Neuronal stem cell (in vitro differentiated cells): ENCODE results near the gene REV3L.

Experiments
- DNase-seq: peaks from one replicate; pipeline ENCODE4 v3.0.0-alpha.2; 2013; ENCODE audit warnings: low spot score
- H2AFZ ChIP-seq: one replicate; pipeline ENCODE4 v1.6.1; 2013; ENCODE audit warnings: mild to moderate bottlenecking, low read length, inconsistent platforms
- H2AK5ac ChIP-seq: 2 replicates; pipeline ENCODE4 v1.6.1; 2013; ENCODE audit warnings: low read depth, mild to moderate bottlenecking, inconsistent platforms, low read length, moderate library complexity, mixed read lengths
- H2BK120ac ChIP-seq: 2 replicates; pipeline ENCODE4 v1.6.1; 2013; ENCODE audit warnings: low read depth, mild to moderate bottlenecking, inconsistent platforms, low read length, moderate library complexity, mixed read lengths
- H2BK12ac ChIP-seq: one replicate; pipeline ENCODE4 v1.6.1; 2013; ENCODE audit warnings: low read length, inconsistent platforms
- H2BK15ac ChIP-seq: 2 replicates; pipeline ENCODE4 v1.6.1; 2013; ENCODE audit warnings: mild to moderate bottlenecking, low read length, inconsistent platforms, mixed read lengths
- H2BK5ac ChIP-seq: one replicate; pipeline ENCODE4 v1.6.1; 2013; ENCODE audit warnings: inconsistent platforms, mild to moderate bottlenecking, low read length, moderate library complexity
- H3K14ac ChIP-seq: one replicate; pipeline ENCODE4 v1.6.1; 2013; ENCODE audit warnings: low read length, inconsistent platforms
- H3K18ac ChIP-seq: 2 replicates; pipeline ENCODE4 v1.6.1; 2013; ENCODE audit warnings: low read length, inconsistent platforms
- H3K23ac ChIP-seq: 2 replicates; pipeline ENCODE4 v1.6.1; 2013; ENCODE audit warnings: low read depth, mild to moderate bottlenecking, mixed read lengths, low read length, inconsistent platforms; ENCODE audit not compliant: poor library complexity
- H3K27ac ChIP-seq: replicated peaks from 3 replicates; pipeline ENCODE4 v1.5.1; 2013; ENCODE audit warnings: low read length, inconsistent platforms
- H3K27me3 ChIP-seq, 3 experiments: 2 replicates each; pipeline ENCODE4 v1.6.1; 2013; ENCODE audit warnings: low read length in 3 of 3, mild to moderate bottlenecking in 2 of 3, inconsistent platforms in 1 of 3, low read depth in 1 of 3, mixed read lengths in 1 of 3, moderate library complexity in 1 of 3; ENCODE audit not compliant: control insufficient read depth in 3 of 3, insufficient read depth in 3 of 3
- H3K36me3 ChIP-seq, 2 donors: replicated peaks in 1 of 2; 2 replicates each; pipeline ENCODE4 v1.6.1; 2013; ENCODE audit warnings: low read length in 2 of 2; ENCODE audit not compliant: control insufficient read depth in 2 of 2, insufficient read depth in 2 of 2
- H3K4ac ChIP-seq: 2 replicates; pipeline ENCODE4 v1.6.1; 2013; ENCODE audit warnings: inconsistent platforms, mild to moderate bottlenecking, low read length, moderate library complexity
- H3K4me1 ChIP-seq, 2 donors: 1 replicate in 1 of 2; 2 replicates in 1 of 2; pipeline ENCODE4 v1.6.1; 2013; ENCODE audit warnings: low read length in 2 of 2, low read depth in 1 of 2; ENCODE audit not compliant: control insufficient read depth in 2 of 2, insufficient read depth in 1 of 2
- H3K4me2 ChIP-seq: one replicate; pipeline ENCODE4 v1.6.1; 2013; ENCODE audit warnings: mild to moderate bottlenecking, low read length, inconsistent platforms; ENCODE audit not compliant: insufficient read depth, poor library complexity, severe bottlenecking
- H3K4me3 ChIP-seq, 2 donors: 2 replicates each; pipeline ENCODE4 v1.5.1; 2013; ENCODE audit warnings: low read length in 2 of 2, mild to moderate bottlenecking in 2 of 2, inconsistent platforms in 1 of 2, moderate library complexity in 1 of 2
- H3K79me1 ChIP-seq: one replicate; pipeline ENCODE4 v1.6.1; 2013; ENCODE audit warnings: low read depth, mild to moderate bottlenecking, inconsistent platforms, low read length, moderate library complexity
- H3K9ac ChIP-seq: one replicate; pipeline ENCODE4 v1.6.1; 2013; ENCODE audit warnings: mild to moderate bottlenecking, low read depth, low read length, inconsistent platforms; ENCODE audit not compliant: poor library complexity
- H3K9me3 ChIP-seq, 2 donors: replicated peaks in 1 of 2; 2 replicates each; pipeline versions ENCODE3 to v1.6.1; 2013; ENCODE audit warnings: low read length in 2 of 2, mild to moderate bottlenecking in 2 of 2, inconsistent platforms in 1 of 2, low read depth in 1 of 2, mixed read lengths in 1 of 2, moderate library complexity in 1 of 2; ENCODE audit not compliant: control insufficient read depth in 2 of 2, insufficient read depth in 1 of 2
- H4K8ac ChIP-seq: one replicate; pipeline ENCODE4 v1.6.1; 2013; ENCODE audit warnings: low read depth, mild to moderate bottlenecking, inconsistent platforms, low read length, moderate library complexity
- H4K91ac ChIP-seq: one replicate; pipeline ENCODE4 v1.6.1; 2013; ENCODE audit warnings: low read length, low read depth, mild to moderate bottlenecking, inconsistent platforms; ENCODE audit not compliant: poor library complexity
- WGBS, 2 donors: extraction: QIAGEN DNeasy Blood & Tissue Kit; methylation state at CpG; one replicate each; pipeline ENCODE4 v1.1.7; 2013; ENCODE audit warnings: missing lambda C conversion rate in 2 of 2, mixed read lengths in 1 of 2; ENCODE audit not compliant: insufficient read length in 2 of 2, insufficient replicate concordance in 1 of 2; ENCODE audit errors: extremely low coverage in 2 of 2; 5-methylcytosine and 5-hydroxymethylcytosine counted together

The REV3L gene

DNA sequence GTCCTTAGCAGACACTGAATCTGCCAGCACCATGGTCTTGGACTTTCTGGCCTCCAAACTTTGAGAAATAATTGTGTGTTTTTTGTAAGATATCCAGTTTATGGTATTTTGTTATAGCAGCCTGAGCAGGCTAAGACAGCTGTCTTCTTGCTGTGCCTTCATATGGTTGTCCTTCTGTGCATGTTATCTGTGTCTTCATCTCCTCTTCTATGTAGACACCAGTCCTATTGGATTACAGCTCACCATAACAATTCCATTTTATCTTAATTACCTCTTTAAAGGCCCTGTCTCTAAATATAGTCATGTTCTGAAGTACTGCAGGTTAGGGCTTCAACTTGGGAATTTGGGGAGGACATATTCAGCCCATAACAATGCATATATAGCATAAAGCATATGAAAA is 44.3 kb upstream of the REV3L start:
- H4K91ac ChIP-seq: no peak overlapping the region
- no peak for DNase-seq
- H3K4me2 ChIP-seq: no peak overlapping the region
- no peak overlapping the region for H4K8ac ChIP-seq
- no peak overlapping the region for H2AFZ ChIP-seq
- no peak overlapping the region for H2BK12ac ChIP-seq
- H2AK5ac ChIP-seq: no peak overlapping the region
- no peak overlapping the region for H3K4me3 ChIP-seq
- no peak overlapping the region for H3K18ac ChIP-seq
- H3K27ac ChIP-seq: no peak overlapping the region
- no peak overlapping the region for H3K4ac ChIP-seq
- H2BK5ac ChIP-seq: no peak overlapping the region
- H3K27me3 ChIP-seq: no peaks in the 10 kb centered on the region
- no peaks in the 10 kb centered on the region for H3K36me3 ChIP-seq
- H3K23ac ChIP-seq: no peak overlapping the region
- H3K9me3 ChIP-seq: peaks cover 0 to 2% of the 10 kb centered on the region in 2 donors
- no peaks in the 10 kb centered on the region for H3K79me1 ChIP-seq
- no peak overlapping the region for H3K14ac ChIP-seq
- no peak overlapping the region for H3K9ac ChIP-seq
- H3K4me1 ChIP-seq: peaks cover 6 to 14% of the 10 kb centered on the region in 2 donors
- no peak overlapping the region for H2BK120ac ChIP-seq
- H2BK15ac ChIP-seq: no peak overlapping the region

DNA sequence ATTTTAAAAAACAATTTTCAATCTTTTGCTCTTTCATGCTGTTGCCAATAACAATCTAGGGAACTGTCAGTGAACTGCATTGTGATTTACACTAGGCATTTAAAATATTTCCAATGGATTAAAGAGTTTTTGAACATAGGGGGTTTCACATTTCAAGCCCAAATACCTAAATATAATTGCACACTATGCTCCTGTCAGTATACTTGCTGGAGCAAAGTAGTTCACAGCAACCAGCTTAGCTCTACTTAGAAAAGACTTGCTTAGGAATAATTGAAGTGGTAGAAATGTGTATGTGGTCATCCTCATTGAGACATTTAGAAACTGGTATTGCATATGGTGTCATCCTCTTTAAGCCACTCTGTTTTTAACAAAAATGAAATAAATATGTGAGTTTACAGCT is 41.7 kb upstream of the REV3L start:
- Histone ChIP-seq H3K4me3 (no peak overlapping the region), H4K91ac (no peak overlapping the region), H3K27ac (no peak overlapping the region), H3K4me1 (peaks cover 6 to 9% of the 10 kb centered on the region in 2 donors), H3K27me3 (no peaks in the 10 kb centered on the region), H3K36me3 (no peaks in the 10 kb centered on the region), H3K4ac (no peak overlapping the region), H3K14ac (no peak overlapping the region), H2BK120ac (no peak overlapping the region), H3K23ac (no peak overlapping the region), H3K9me3 (peaks cover 0 to 26% of the 10 kb centered on the region in 2 donors), H4K8ac (no peak overlapping the region), H2BK5ac (no peak overlapping the region), H3K4me2 (no peak overlapping the region), H2AK5ac (no peak overlapping the region), H3K9ac (no peak overlapping the region), H2BK12ac (no peak overlapping the region), H2AFZ (no peak overlapping the region), H3K18ac (no peak overlapping the region), H2BK15ac (no peak overlapping the region), H3K79me1 (no peaks in the 10 kb centered on the region)
- DNase-seq: no peak

DNA sequence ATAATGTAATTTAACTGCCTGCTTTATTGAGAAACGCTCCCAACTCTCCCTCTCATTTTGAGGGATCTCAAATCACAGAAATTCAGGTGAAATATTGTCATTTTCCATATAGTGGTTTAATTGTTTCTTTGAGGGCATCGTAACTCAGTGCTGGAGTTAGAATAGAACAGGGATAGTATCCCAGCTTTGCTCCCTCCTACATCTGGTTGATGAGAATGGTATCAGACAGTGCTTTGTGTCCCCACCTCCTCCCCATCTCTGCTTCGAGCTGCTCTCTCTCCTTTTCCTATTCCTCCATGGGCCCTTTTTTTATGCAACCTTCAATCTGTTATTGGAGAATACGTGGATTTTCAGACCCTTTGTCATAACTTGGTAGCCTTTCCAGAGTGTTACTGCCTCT is 41.2 kb upstream of the REV3L start:
- Histone ChIP-seq H3K4me3 (no peak overlapping the region), H3K4me2 (no peak overlapping the region), H3K36me3 (no peaks in the 10 kb centered on the region), H3K27ac (no peak overlapping the region), H3K4me1 (peaks cover 6 to 9% of the 10 kb centered on the region in 2 donors), H4K91ac (no peak overlapping the region), H4K8ac (no peak overlapping the region), H2BK12ac (no peak overlapping the region), H3K9me3 (peaks cover 0 to 24% of the 10 kb centered on the region in 2 donors), H2BK120ac (no peak overlapping the region), H2BK15ac (no peak overlapping the region), H2BK5ac (no peak overlapping the region), H3K9ac (no peak overlapping the region), H2AFZ (peak overlapping the region; percentile 0), H3K79me1 (no peaks in the 10 kb centered on the region), H3K14ac (no peak overlapping the region), H3K18ac (no peak overlapping the region), H3K27me3 (no peaks in the 10 kb centered on the region), H2AK5ac (no peak overlapping the region), H3K4ac (no peak overlapping the region), H3K23ac (no peak overlapping the region)
- no peak for DNase-seq
- no CpG with 5 or more reads among the region's 4 CpGs for WGBS, 2 donors

DNA sequence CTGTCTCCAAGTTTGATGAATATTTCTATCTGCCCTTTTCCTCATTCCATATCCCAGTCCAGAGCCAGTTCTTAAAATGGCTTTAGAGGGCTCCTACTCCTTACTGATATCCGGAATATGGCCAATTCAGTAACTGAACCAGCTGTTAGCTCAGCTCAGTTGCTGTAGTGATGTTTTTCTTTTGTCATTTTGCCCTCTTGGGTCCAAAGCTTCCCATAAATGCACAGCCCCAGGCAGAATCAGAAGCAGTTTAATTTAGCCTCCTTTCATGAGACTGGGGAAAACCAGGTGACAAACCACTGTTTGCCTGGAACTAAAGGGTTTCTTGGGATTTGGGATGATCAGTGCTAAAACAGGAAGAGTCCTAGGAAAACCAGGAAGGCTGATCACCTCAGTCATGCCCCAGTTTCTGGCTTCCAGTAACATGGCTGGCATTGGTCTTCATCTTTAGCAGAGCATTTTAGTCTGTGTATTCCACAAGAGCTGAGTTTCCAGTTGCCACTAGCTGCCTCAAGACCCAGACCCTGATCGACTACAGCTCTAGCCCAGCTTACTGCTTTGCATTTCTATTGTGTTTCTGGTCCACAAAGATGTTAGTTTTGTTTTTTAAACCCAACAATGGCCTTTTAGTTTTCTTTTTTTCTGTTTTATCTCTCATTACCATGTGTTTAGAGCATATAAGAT is 40.6 kb upstream of the REV3L start:
- H4K91ac ChIP-seq: no peak overlapping the region
- H2AK5ac ChIP-seq: no peak overlapping the region
- no peak overlapping the region for H3K18ac ChIP-seq
- H2BK120ac ChIP-seq: no peak overlapping the region
- H3K23ac ChIP-seq: no peak overlapping the region
- no peaks in the 10 kb centered on the region for H3K79me1 ChIP-seq
- no peaks in the 10 kb centered on the region for H3K27me3 ChIP-seq
- H3K4me3 ChIP-seq: no peak overlapping the region
- no peak overlapping the region for H4K8ac ChIP-seq
- WGBS, 2 donors: no CpG with 5 or more reads among the region's 2 CpGs
- H3K4me1 ChIP-seq: peaks cover 6 to 9% of the 10 kb centered on the region in 2 donors
- H2AFZ ChIP-seq: peak overlapping the region; percentile 0
- no peak overlapping the region for H3K9ac ChIP-seq
- no peak overlapping the region for H2BK12ac ChIP-seq
- H3K36me3 ChIP-seq: no peaks in the 10 kb centered on the region
- H3K9me3 ChIP-seq: peaks cover 0 to 24% of the 10 kb centered on the region in 2 donors
- H3K4me2 ChIP-seq: no peak overlapping the region
- DNase-seq: no peak
- no peak overlapping the region for H2BK15ac ChIP-seq
- H3K4ac ChIP-seq: no peak overlapping the region
- no peak overlapping the region for H3K27ac ChIP-seq
- no peak overlapping the region for H3K14ac ChIP-seq
- H2BK5ac ChIP-seq: no peak overlapping the region
